ENCODE data around the gene GSTK1. TPM values are rescaled to one million over a fixed set of nuclear protein-coding genes. Genes with fewer than 3 reads are reported as not detected.

Gene GSTK1
- total and polyA plus RNA-seq, 10 of the 15 experiments (the other 5 are each of a cell fraction or from before 2014, with no cell fraction given) = 76.2 to 166 (median 127) TPM

DNA sequence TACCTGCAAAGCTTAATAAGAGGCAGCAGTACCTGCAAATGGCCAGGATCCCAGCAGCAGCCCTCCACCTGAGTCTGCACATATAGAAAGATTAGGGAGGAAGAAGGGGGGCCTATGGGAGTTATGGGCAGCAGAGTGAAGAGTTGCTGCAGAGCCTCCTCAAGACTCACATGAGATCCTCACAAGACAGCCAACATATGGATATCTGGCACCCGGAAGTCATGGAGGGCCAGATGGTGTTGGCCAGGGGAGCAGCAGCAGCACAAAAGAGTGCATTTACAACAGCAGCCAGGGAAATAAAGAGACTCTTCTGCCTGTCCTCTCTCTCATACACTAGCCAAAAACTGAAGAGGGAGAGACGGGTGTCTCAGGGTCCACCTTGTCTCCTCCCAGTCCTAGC is 45.4 kb upstream of the GSTK1 start:
- no peak overlapping the region for H2AFZ ChIP-seq (ENCODE audit: control insufficient read depth, low read depth, low read length)
- TF ChIP-seq WRNIP1 (IDR thresholded peaks at IDR 0.05; ENCODE audit: borderline replicate concordance, low read depth, low read length) = no peak
- no peak for TF ChIP-seq SUZ12 (IDR thresholded peaks at IDR 0.05; ENCODE audit: unreplicated experiment)
- no peak for TF ChIP-seq LARP7 (IDR thresholded peaks at IDR 0.05)
- no peak for TF ChIP-seq SRF (IDR thresholded peaks at IDR 0.05; ENCODE audit: low read depth in 2 of 2, low read length in 2 of 2)
- TF ChIP-seq, protein P1, sequence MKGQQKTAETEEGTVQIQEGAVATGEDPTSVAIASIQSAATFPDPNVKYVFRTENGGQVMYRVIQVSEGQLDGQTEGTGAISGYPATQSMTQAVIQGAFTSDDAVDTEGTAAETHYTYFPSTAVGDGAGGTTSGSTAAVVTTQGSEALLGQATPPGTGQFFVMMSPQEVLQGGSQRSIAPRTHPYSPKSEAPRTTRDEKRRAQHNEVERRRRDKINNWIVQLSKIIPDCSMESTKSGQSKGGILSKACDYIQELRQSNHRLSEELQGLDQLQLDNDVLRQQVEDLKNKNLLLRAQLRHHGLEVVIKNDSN (IDR thresholded peaks at IDR 0.05; ENCODE audit: borderline replicate concordance, extremely low read length, insufficient read depth, low read depth, low read length) = no peak
- TF ChIP-seq ZBED1 (IDR thresholded peaks at IDR 0.05; ENCODE audit: borderline replicate concordance) = no peak
- TF ChIP-seq, protein P2, sequence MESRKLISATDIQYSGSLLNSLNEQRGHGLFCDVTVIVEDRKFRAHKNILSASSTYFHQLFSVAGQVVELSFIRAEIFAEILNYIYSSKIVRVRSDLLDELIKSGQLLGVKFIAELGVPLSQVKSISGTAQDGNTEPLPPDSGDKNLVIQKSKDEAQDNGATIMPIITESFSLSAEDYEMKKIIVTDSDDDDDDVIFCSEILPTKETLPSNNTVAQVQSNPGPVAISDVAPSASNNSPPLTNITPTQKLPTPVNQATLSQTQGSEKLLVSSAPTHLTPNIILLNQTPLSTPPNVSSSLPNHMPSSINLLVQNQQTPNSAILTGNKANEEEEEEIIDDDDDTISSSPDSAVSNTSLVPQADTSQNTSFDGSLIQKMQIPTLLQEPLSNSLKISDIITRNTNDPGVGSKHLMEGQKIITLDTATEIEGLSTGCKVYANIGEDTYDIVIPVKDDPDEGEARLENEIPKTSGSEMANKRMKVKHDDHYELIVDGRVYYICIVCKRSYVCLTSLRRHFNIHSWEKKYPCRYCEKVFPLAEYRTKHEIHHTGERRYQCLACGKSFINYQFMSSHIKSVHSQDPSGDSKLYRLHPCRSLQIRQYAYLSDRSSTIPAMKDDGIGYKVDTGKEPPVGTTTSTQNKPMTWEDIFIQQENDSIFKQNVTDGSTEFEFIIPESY (IDR thresholded peaks at IDR 0.05) = no peak
- TF ChIP-seq POLR2AphosphoS2 (IDR thresholded peaks at IDR 0.05; ENCODE audit: low read depth, low read length) = no peak
- no peak for TF ChIP-seq PAX8 (IDR thresholded peaks at IDR 0.05)
- no peak for TF ChIP-seq JUND (IDR thresholded peaks at IDR 0.05; ENCODE audit: low read depth, low read length)
- no peak for TF ChIP-seq IRF3 (IDR thresholded peaks at IDR 0.05)
- TF ChIP-seq SIN3A (IDR thresholded peaks at IDR 0.05; ENCODE audit: low read depth, low read length) = no peak
- TF ChIP-seq MLLT1 (IDR thresholded peaks at IDR 0.05) = no peak
- no peak for TF ChIP-seq RCOR1 (conservative IDR thresholded peaks at IDR 0.05; ENCODE audit: low read depth, low read length)
- no peak for TF ChIP-seq NR2F1 (conservative IDR thresholded peaks at IDR 0.05)
- TF ChIP-seq EP300 (IDR thresholded peaks at IDR 0.05; ENCODE audit: borderline replicate concordance in 1 of 2, control insufficient read depth in 1 of 2, low read depth in 2 of 2, low read length in 2 of 2) = no peak

More for the DNA sequence above, 45.4 kb upstream of the GSTK1 start:
- FAIRE-seq (no peak), DNase-seq (ENCODE audit: low read depth, low spot score) (no peak), ATAC-seq (no peak)
- Histone ChIP-seq H3K79me2 (ENCODE audit: control insufficient read depth, insufficient read depth, low read length) (no peaks in the 10 kb centered on the region), H3K4me1 (ENCODE audit: control insufficient read depth, insufficient read depth, low read length) (no peaks in the 10 kb centered on the region), H3K9me3 (replicated peaks; ENCODE audit: control insufficient read depth, insufficient read depth, low read length) (no peaks in the 10 kb centered on the region), H4K20me1 (ENCODE audit: control insufficient read depth, insufficient read depth) (no peaks in the 10 kb centered on the region), H3K36me3 (ENCODE audit: control insufficient read depth in 2 of 2, insufficient read depth in 2 of 2, low read length in 1 of 2) (no peaks in the 10 kb centered on the region), H3K4me3 (no peak overlapping the region), H3K4me2 (ENCODE audit: control insufficient read depth, insufficient read depth) (no peak overlapping the region), H3K27me3 (replicated peaks in 1 of 2; ENCODE audit: control insufficient read depth in 2 of 2, insufficient read depth in 2 of 2, low read length in 1 of 2) (no peaks in the 10 kb centered on the region; a peak in 3 of 4 replicates), H3K9ac (ENCODE audit: control insufficient read depth, insufficient read depth, low read length) (no peak overlapping the region), H3K27ac (ENCODE audit: control insufficient read depth, insufficient read depth) (no peak overlapping the region)
- CTCF ChIA-PET = interaction anchor here (1.4 to 11.5 kb wide), 2 partner anchors 199 to 210 kb away, joined by 4 to 434 read pairs; no protein-coding TSS in a partner anchor
- RAD21 ChIA-PET (ENCODE audit: unreplicated experiment) = interaction anchor here (1.3 kb wide), 1 partner anchor 23 kb away, joined by 3 read pairs; no protein-coding TSS in a partner anchor
- intact Hi-C loops (cut with micrococcal nuclease; ENCODE audit: unreplicated experiment) = loop anchor here (5.0 to 10.0 kb wide), 2 partner anchors 586 to 613 kb away; no protein-coding TSS in a partner anchor
- BruUV-seq (replicated peaks) = no TSS peak
- in situ Hi-C loops (cut with MboI) = loop anchor here (5.0 to 10.0 kb wide), 3 partner anchors 211 to 583 kb away; no protein-coding TSS in a partner anchor
- 0% methylated on average over 2 of the region's 2 CpGs for WGBS (ENCODE audit: insufficient coverage, insufficient replicate concordance, low lambda C conversion rate, missing lambda C conversion rate)
- POLR2A ChIA-PET = no interaction called here
- SMC1A ChIA-PET (ENCODE audit: uncharacterized antibody, unreplicated experiment) = interaction anchor here (0.6 to 6.5 kb wide), 5 partner anchors 22 to 606 kb away, joined by 3 to 191 read pairs (median 3); no protein-coding TSS in a partner anchor
